Measurements from ENCODE around the gene RBMX2.
A peak's percentile ranks its signal among the peaks of the same experiment; 100 is the strongest.
"Not testable (repeated sequence)": the region's sequence is repeated elsewhere in the genome, so short reads cannot be mapped to it uniquely, and the experiment has no call there.

RBMX2 gene, protein sequence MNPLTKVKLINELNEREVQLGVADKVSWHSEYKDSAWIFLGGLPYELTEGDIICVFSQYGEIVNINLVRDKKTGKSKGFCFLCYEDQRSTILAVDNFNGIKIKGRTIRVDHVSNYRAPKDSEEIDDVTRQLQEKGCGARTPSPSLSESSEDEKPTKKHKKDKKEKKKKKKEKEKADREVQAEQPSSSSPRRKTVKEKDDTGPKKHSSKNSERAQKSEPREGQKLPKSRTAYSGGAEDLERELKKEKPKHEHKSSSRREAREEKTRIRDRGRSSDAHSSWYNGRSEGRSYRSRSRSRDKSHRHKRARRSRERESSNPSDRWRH

DNA sequence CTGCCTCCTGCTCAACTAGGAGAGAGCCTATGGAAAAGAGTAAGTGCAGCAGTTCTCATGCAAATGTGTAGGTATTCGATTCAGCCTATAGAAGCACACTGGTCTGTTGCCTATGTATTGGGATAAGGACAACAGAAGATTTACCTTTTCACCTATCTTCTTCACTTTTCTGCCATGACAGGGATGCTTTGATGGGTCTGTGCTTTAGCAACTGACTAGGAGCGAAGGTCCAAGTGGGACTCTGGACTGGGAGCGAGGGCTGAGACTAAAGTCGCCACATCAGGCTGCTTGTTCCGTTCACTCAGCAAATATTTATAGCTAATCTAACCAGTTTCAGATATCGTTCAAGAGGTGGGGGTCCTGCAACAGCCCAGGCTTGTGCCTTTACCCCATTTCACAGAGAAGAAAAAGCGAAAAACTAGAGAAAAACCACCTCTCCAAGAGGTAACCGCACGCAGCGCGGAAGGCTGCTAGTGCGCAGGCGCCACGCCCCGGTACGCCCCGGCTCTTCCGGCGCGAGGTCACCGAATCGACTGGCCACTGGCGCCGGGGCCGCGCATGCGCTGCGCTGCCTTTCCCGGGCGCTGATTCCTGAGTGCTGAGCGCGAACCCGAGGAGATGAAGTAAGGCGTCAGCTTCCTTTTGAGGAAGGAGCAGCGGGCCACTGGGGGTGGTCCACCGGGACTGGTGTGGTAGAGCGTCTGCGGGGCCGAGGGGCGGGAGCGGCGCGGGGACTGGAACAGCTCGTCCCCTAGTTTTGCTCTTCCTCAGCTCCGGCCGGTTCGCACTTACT lies at the start of gene RBMX2:
Gene RBMX2 (plus strand): TSS at position 573 of the 793 bp plus-strand sequence. CDS start 46 bp downstream, at position 619.
- no peak for TF ChIP-seq CTCF (IDR thresholded peaks at IDR 0.05; ENCODE audit: low read length, missing control alignments)
- DNase-seq (ENCODE audit: low read depth): peak; percentile 72
- peak within 1 kb of the TSS; percentile 73 for H3K4me3 ChIP-seq (replicated peaks; ENCODE audit: low read depth, low read length)

- DNase-seq (ENCODE audit: low read depth); H3K4me3 ChIP-seq (replicated peaks; ENCODE audit: low read depth, low read length): not testable (repeated sequence)
Observed at GRCh38 chrX:130352050-130352449, 49.7 kb upstream of the RBMX2 start.

DNA sequence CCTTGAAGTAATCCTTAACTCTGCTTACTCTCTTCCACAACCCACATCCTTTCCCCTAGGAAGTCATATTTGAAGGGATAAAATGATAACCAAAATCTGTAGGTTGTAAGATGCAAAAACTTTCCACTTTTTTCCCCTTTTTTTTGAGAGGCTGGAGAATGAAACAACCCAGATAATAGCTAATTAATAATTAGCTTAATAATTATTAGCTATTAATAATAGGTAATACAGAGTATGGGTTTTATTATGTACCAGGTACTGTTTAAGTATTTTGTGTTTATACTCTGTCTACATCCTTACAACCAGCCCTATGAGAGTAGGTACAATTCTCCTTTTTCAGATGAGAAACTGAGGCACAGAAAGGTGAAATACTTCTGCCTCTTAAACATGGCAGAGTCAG lies 25.7 kb upstream of the RBMX2 start:
- TF ChIP-seq CTCF (IDR thresholded peaks at IDR 0.05; ENCODE audit: low read length, missing control alignments): no peak
- no peak for DNase-seq (ENCODE audit: low read depth)
- H3K4me3 ChIP-seq (replicated peaks; ENCODE audit: low read depth, low read length): no peak overlapping the region

DNA sequence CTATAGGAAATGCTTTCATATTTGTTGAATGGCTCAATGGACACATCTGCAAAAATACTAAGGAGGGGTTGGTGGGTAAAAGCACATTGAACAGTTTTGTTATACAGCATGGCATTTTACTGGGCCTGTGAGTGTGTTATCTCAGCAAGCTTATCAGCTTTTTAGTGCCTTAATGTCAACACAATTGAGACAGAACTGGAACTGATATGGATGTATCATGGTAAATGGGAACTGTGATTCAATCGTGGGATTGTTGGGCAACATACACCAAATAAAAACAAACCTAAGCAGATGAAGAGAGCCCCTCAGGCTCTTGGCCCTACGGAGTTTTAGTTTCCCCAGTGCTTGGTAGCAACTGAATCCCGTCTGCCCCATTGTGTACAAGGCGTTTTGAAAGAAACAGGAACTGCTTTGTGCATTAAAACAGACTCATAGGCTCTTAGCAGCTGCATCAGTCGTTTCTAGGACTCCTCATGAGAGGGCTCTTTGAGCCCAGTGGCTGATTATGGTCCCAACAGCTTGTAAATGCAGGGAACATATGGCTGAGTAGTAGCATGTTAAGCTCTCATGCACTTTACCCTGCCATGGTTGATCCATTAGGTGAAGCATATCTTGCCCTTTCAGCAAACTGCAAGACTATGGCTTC lies 23.6 kb upstream of the RBMX2 start:
- no peak overlapping the region for H3K4me3 ChIP-seq (replicated peaks; ENCODE audit: low read depth, low read length)
- no peak for DNase-seq (ENCODE audit: low read depth)
- no peak for TF ChIP-seq CTCF (IDR thresholded peaks at IDR 0.05; ENCODE audit: low read length, missing control alignments)

- no peak within 1 kb of the TSS for H3K4me3 ChIP-seq (replicated peaks; ENCODE audit: low read depth, low read length)
- DNase-seq (ENCODE audit: low read depth): no peak
- no peak for TF ChIP-seq CTCF (IDR thresholded peaks at IDR 0.05; ENCODE audit: low read length, missing control alignments)
Observed at GRCh38 chrX:130385520-130385919, 16.3 kb upstream of the RBMX2 start, which contains the start of gene GPR119. GPR119 (minus strand) TSS chrX:130385674; CDS start chrX:130385447, 227 bp downstream.

DNA sequence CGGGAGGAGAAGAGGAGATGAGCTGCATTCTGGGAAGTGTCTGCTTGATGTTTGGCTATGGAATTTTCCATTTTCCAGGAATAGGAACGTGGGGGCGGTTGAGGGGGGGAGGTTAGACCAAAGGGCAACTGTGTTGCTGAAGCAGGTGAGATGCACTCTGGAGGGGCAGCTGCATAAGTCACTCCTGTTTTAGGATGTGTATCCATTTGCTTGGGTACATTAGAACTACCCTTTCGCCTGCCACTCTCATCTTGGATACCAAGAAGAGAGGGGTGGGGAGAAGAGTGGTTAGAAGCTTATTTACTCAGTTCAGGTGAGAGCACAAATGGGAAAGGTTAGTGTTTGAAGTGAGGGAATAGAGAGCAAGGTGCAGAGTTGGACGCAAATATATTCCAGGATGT lies 15.4 kb upstream of the RBMX2 start:
- no peak for TF ChIP-seq CTCF (IDR thresholded peaks at IDR 0.05; ENCODE audit: low read length, missing control alignments)
- DNase-seq (ENCODE audit: low read depth): no peak
- H3K4me3 ChIP-seq (replicated peaks; ENCODE audit: low read depth, low read length): no peak overlapping the region

DNA sequence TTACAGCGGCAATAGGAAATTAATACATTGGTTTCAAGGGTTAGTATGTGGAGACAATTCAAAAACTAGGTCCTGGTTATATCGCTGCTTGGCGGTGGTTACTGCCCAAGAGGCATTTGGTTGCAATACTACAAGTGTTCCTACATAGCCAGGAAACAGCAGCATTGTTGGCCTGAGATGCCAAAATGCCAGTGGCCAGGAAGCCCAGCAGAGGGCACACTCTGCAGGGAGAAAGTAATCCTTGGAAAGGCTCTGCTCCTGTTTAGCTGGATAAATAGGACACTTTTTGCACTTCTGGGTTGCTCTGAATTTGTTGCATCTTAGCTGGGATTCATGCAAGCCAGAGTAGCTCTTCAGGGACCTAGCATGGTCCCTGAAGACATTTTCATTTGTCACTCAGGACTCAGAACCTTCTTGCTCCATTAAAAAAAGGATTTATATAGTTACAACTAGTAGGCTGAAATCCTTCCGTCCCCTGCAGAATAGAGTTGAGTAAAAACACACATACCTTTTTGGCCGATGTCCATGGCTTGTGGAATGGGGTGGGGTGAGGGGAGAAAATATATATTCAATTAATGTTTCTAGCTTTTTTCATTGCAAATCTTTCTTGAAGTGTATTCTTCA lies 8.2 kb upstream of the RBMX2 start:
- TF ChIP-seq CTCF (IDR thresholded peaks at IDR 0.05; ENCODE audit: low read length, missing control alignments): peak; percentile 76
- no peak overlapping the region for H3K4me3 ChIP-seq (replicated peaks; ENCODE audit: low read depth, low read length)
- DNase-seq (ENCODE audit: low read depth): peak; percentile 56

Measured in fibroblast of pulmonary artery (primary cell).